ENCODE measurements around the gene CCDC40.
"Not testable (repeated sequence)": the region's sequence is repeated elsewhere in the genome, so short reads cannot be mapped to it uniquely, and the experiment has no call there.

The CCDC40 gene

GRCh38 chr17:80035937-80036714, at the start of gene CCDC40:
TSS of gene CCDC40 (plus strand) at chr17:80036642. CDS start at chr17:80036663, 21 bp downstream.
- DNase-seq: peak; percentile 64 to 66

GRCh38 chr17:79987187-79987934, 49.1 kb upstream of the CCDC40 start:
- DNase-seq: no peak

- no peak for DNase-seq
Observed at GRCh38 chr17:79987935-79988184, 48.6 kb upstream of the CCDC40 start.

GRCh38 chr17:79988185-79988971, 48.1 kb upstream of the CCDC40 start:
- no peak for DNase-seq

GRCh38 chr17:79989106-79989835, 47.2 kb upstream of the CCDC40 start:
- DNase-seq: no peak

- no peak for DNase-seq
Observed at GRCh38 chr17:79990051-79990592, 46.3 kb upstream of the CCDC40 start.

GRCh38 chr17:79990704-79991103, 45.7 kb upstream of the CCDC40 start:
- DNase-seq: no peak

GRCh38 chr17:79991140-79991923, 45.1 kb upstream of the CCDC40 start:
- DNase-seq: peak; percentile 81 to 84

GRCh38 chr17:79991924-79992648, 44.4 kb upstream of the CCDC40 start:
- no peak for DNase-seq

- no peak for DNase-seq
Observed at GRCh38 chr17:79992649-79993389, 43.6 kb upstream of the CCDC40 start.

- peak; percentile 49 to 57 for DNase-seq
Observed at GRCh38 chr17:79993390-79994227, 42.8 kb upstream of the CCDC40 start.

GRCh38 chr17:79994228-79994569, 42.2 kb upstream of the CCDC40 start:
- DNase-seq: not testable (repeated sequence)

- no peak for DNase-seq
Observed at GRCh38 chr17:79994602-79995001, 41.8 kb upstream of the CCDC40 start.

- no peak for DNase-seq
Observed at GRCh38 chr17:79995696-79996095, 40.7 kb upstream of the CCDC40 start.

- DNase-seq: no peak
Observed at GRCh38 chr17:79996291-79996690, 40.2 kb upstream of the CCDC40 start.

GRCh38 chr17:79997011-79997660, 39.3 kb upstream of the CCDC40 start:
- peak; percentile 40 to 67 for DNase-seq

- no peak for DNase-seq
Observed at GRCh38 chr17:80000136-80000535, 36.3 kb upstream of the CCDC40 start.

GRCh38 chr17:80000981-80001775, 35.3 kb upstream of the CCDC40 start:
- DNase-seq: no peak

Measured in stimulated activated CD4-positive, alpha-beta T cell treated with anti-CD3 and anti-CD28 coated beads, Interleukin-4, amount 100 ng/mL, for 4 hours (primary cell).